GM12892 (cell line): Measurements from ENCODE around the gene SV2C.

ENCODE experiments used
- DNase-seq: peaks from one replicate; pipeline ENCODE4 v3.0.0; 2011; ENCODE audit not compliant: insufficient read length
- FAIRE-seq: peaks from 2 replicates; lab custom pipeline; 2011; peaks lifted over from hg19 to GRCh38; lab: Jason Lieb, UNC
- POLR2A ChIP-seq: IDR thresholded peaks from 2 replicates; pipeline ENCODE4 v1.6.1; 2011; ENCODE audit warnings: low read depth, low read length, control low read depth
- POLR2AphosphoS5 ChIP-seq: IDR thresholded peaks from 2 replicates; pipeline ENCODE4 v1.6.1; 2011; ENCODE audit warnings: low read depth, low read length, control low read depth
- TAF1 ChIP-seq: IDR thresholded peaks from 2 replicates; pipeline ENCODE4 v1.6.1; 2011; ENCODE audit warnings: low read depth, mild to moderate bottlenecking, control low read depth, low read length, borderline replicate concordance

SV2C gene

DNA sequence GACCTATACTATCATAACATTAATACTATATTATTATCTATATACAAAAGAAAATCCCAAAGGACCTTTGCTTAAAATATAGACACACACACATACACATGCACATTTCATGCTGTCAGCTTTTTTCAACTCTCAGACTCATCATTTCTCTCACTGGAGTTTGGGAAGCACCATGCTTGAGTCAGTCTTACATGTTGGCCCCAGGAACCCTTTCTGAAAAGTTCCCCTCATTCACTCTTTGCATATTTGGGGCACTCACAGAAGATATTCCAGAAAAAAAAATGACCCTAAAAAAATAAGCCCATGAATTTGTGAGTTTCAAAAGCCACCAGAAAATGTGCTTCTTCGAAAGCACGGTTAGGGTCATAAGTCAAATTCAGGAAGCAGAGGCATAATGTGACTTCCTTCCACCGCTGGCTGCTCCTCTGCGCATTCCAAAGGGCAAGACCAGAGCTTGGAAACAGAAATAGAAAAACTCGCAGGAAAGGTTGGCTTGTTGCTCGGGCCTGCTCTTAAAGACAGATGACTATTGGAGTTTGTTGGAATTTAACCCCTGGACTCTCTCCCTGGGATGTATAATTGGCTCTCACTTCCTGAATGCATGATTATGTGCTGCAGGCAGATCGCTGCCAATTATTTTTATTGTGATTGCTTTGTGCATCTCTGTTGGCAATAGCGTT is 190.2 kb downstream of the SV2C start:
- FAIRE-seq (no peak), DNase-seq (no peak)
- TF ChIP-seq TAF1 (no peak), POLR2A (no peak), POLR2AphosphoS5 (no peak)

DNA sequence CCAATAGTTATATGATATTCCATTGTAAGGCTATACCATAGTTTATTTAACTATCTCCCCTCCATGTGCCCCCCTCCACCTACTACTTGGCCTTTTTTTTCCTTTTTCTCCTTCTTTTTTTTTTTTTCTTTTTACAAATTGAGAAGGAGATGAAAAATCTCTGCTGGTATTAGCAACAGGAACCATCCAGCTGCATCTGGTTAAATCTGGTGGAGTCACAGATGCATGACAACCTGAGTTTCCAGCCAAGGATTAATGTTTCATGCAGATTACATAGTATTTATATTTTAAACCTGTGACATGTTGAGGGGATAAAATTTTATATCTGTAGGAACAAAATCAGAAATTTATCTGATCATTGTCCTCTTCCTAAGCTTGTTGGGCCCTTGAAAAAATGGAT is 191.4 kb downstream of the SV2C start:
- FAIRE-seq (no peak), DNase-seq (no peak)
- TF ChIP-seq TAF1: no peak
- TF ChIP-seq POLR2AphosphoS5: no peak

DNA sequence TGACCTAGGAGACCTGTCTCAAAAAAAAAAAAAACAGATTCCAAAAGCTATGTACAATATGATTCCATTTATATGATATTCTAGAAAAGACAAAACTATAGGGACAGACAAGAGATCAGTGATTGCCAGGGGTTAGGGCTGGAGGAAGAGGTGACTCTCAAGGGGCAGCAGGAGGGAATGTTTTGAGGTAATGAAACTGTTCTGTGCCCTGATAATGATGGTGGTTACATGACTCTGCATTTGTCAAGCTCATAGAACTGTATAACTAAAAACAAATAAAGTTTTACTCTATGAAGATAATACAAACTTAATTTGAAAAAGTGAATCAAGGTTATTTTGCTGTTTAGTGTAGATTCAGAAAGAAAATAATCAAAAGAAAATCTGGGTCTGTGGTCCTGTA is 194.6 kb downstream of the SV2C start:
- no peak for DNase-seq
- no peak for FAIRE-seq
- TF ChIP-seq TAF1 (no peak), POLR2AphosphoS5 (no peak), POLR2A (no peak)

GRCh38 chr5:76278261-76278789 is 195.1 kb downstream of the SV2C start:
- no peak for DNase-seq
- no peak for TF ChIP-seq TAF1
- no peak for TF ChIP-seq POLR2AphosphoS5
- no peak for TF ChIP-seq POLR2A
- no peak for FAIRE-seq

- DNase-seq (no peak), FAIRE-seq (no peak)
- TF ChIP-seq TAF1: no peak
Observed at GRCh38 chr5:76280494-76280893, 197.3 kb downstream of the SV2C start.

GRCh38 chr5:76283670-76284069 is 200.5 kb downstream of the SV2C start:
- no peak for FAIRE-seq
- TF ChIP-seq POLR2A (no peak), POLR2AphosphoS5 (no peak), TAF1 (no peak)
- no peak for DNase-seq

DNA sequence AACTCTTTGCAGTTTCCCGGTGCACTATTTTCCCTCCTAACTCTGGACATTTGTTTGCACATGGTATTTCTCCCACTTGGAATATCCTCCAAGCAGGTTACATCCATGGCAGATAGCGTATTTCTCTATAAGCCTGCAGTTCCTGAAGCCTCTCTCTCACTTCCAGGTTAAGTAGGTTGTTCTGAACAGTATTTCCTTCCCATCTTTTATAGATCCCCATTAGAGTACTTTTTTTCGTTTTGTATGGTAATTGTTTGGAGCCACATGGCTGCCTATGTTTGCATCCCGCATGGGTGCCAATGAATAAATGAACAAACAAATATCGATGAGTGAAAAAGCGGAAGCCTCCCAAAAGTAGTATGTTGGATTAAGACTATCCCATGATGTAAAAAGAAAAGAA is 206.5 kb downstream of the SV2C start:
- no peak for FAIRE-seq

GRCh38 chr5:76290321-76290757 is 207.2 kb downstream of the SV2C start:
- DNase-seq: no peak
- TF ChIP-seq TAF1: no peak
- no peak for TF ChIP-seq POLR2A
- no peak for TF ChIP-seq POLR2AphosphoS5
- no peak for FAIRE-seq

More for the DNA sequence above, 206.5 kb downstream of the SV2C start:
- DNase-seq: no peak
- TF ChIP-seq POLR2A: no peak
- no peak for TF ChIP-seq POLR2AphosphoS5
- TF ChIP-seq TAF1: no peak

DNA sequence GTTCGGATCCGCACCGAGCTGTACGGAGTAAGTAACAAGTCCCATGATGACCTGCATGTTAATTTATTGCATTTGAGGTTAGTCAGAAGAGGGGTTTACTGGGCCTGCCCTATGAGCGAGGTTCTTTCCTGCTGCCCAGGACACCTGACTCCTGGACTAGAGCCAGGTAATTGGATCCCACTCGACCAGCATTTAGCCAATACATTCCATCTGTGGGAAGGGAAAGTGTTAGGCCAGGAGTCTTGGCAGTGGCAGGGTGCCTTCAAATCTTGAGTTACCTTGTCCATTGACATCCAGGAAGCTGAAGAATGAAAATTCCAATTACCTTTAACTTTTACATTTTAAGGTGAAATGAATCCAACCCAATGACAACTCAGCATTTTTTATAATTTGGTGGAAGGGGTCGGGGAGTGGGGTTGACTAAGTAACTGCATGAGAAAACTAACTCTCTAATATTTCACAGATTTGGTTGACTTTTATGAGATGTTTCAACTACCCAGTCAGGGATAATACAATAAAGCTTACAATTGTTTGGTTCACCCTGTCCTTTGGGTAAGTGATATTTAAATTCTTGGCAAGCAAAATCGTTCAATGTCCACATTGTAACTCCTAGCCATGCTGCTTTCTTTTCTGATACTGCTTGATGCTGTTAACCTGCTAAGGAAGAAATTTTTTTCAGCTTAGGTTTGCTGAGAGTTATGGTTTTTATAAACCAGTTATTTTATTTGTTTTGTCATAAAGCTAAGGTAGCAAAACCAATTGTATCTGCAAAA is 208.3 kb downstream of the SV2C start:
- FAIRE-seq (no peak), DNase-seq (no peak)
- TF ChIP-seq POLR2AphosphoS5: no peak

GRCh38 chr5:76292620-76293322 is 209.6 kb downstream of the SV2C start:
- FAIRE-seq (peak; percentile 88), DNase-seq (no peak)
- TF ChIP-seq POLR2A: no peak
- TF ChIP-seq POLR2AphosphoS5: no peak
- no peak for TF ChIP-seq TAF1

DNA sequence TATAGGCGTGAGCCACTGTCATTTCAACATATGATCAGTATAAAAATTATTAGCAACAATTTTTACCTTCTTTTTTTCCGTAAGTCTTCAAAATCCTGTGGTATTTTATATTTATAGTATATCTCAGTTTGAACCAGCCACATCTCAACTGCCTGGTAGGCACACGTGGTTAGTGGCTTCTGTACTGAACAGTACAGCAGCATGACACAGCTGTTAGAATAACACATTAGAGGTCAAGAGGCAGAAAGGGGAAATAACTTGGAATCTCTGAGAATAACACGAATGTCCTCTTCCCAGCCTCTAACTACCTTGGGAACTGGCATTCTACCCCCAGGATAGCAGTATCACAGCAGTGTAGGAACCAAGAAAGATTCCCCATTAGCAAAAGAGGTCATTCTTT is 211.4 kb downstream of the SV2C start:
- no peak for FAIRE-seq
- no peak for DNase-seq
- TF ChIP-seq TAF1 (no peak), POLR2AphosphoS5 (no peak), POLR2A (no peak)

GRCh38 chr5:76298852-76299251 is 215.7 kb downstream of the SV2C start:
- TF ChIP-seq TAF1: no peak
- no peak for TF ChIP-seq POLR2A
- no peak for TF ChIP-seq POLR2AphosphoS5
- FAIRE-seq: no peak
- DNase-seq: no peak
